ENCODE measurements around the gene CDK18.

DNA sequence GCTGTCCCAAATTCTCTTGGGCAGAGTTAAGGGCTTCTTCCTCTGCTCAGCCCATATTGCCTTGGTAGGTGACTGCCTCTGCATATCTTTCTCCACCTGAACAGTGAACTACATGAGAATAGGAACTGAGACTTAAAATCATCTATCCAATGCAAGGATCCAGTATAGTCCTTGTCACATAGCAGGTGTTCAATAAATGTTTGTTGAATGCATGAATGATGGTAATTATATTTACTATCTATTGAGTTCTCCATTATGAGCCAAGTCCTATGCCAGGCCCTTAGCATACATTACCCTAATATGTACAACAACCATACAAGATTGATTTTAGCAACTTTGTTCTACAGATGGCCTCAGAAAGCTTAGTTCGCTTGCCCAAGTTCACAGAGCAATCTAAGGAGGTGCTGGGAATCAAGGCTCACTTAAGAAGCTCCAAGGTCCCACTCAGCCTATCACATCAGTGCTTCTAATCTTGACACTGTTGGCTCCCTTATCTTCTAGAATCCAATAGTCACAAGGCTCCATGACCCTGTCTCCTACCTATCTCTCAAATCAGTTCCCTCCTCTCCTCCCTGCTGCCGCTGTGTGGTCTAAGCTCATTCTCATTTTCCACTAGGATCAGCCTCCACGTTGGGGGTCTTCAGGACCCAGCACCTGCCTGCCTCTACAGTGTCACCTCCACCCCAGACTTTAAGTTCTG lies 2.2 kb upstream of the CDK18 start:
- TF ChIP-seq TAF1 (IDR thresholded peaks at IDR 0.05; ENCODE audit: low read depth) (no peak), CREB1 (IDR thresholded peaks at IDR 0.05; ENCODE audit: low read depth) (no peak), EP300 (IDR thresholded peaks at IDR 0.05; ENCODE audit: borderline replicate concordance) (no peak), CEBPB (IDR thresholded peaks at IDR 0.05) (no peak)
- TF ChIP-seq, protein P1, sequence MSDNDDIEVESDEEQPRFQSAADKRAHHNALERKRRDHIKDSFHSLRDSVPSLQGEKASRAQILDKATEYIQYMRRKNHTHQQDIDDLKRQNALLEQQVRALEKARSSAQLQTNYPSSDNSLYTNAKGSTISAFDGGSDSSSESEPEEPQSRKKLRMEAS (IDR thresholded peaks at IDR 0.05), result no peak
- TF ChIP-seq, protein P2, sequence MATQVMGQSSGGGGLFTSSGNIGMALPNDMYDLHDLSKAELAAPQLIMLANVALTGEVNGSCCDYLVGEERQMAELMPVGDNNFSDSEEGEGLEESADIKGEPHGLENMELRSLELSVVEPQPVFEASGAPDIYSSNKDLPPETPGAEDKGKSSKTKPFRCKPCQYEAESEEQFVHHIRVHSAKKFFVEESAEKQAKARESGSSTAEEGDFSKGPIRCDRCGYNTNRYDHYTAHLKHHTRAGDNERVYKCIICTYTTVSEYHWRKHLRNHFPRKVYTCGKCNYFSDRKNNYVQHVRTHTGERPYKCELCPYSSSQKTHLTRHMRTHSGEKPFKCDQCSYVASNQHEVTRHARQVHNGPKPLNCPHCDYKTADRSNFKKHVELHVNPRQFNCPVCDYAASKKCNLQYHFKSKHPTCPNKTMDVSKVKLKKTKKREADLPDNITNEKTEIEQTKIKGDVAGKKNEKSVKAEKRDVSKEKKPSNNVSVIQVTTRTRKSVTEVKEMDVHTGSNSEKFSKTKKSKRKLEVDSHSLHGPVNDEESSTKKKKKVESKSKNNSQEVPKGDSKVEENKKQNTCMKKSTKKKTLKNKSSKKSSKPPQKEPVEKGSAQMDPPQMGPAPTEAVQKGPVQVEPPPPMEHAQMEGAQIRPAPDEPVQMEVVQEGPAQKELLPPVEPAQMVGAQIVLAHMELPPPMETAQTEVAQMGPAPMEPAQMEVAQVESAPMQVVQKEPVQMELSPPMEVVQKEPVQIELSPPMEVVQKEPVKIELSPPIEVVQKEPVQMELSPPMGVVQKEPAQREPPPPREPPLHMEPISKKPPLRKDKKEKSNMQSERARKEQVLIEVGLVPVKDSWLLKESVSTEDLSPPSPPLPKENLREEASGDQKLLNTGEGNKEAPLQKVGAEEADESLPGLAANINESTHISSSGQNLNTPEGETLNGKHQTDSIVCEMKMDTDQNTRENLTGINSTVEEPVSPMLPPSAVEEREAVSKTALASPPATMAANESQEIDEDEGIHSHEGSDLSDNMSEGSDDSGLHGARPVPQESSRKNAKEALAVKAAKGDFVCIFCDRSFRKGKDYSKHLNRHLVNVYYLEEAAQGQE (IDR thresholded peaks at IDR 0.05; ENCODE audit: low read depth), result no peak
